KMS-11 (cell line): Measurements from ENCODE around the gene FLRT2.

ENCODE experiments used
- H2AFZ ChIP-seq: fragments of 200-600 bp; sonication (generic); 2 replicates; pipeline ENCODE4 v1.6.1; 2016; ENCODE audit warnings: antibody characterized with exemption, mixed run types, low read depth
- H3K27ac ChIP-seq: fragments of 200-600 bp; sonication (generic); 2 replicates; pipeline ENCODE4 v1.6.1; 2016; ENCODE audit warnings: mild to moderate bottlenecking, mixed run types
- H3K27me3 ChIP-seq: fragments of 200-600 bp; sonication (generic); 2 replicates; pipeline ENCODE4 v1.6.1; 2017; ENCODE audit warnings: mild to moderate bottlenecking, low read depth, mixed run types, moderate library complexity; ENCODE audit not compliant: insufficient read depth
- H3K36me3 ChIP-seq: fragments of 200-600 bp; sonication (generic); 2 replicates; pipeline ENCODE4 v1.6.1; 2017; ENCODE audit warnings: mild to moderate bottlenecking, mixed run types; ENCODE audit not compliant: insufficient read depth
- H3K4me1 ChIP-seq: fragments of 200-600 bp; sonication (generic); 2 replicates; pipeline ENCODE4 v1.6.1; 2016; ENCODE audit warnings: mild to moderate bottlenecking, low read depth, mixed run types; ENCODE audit not compliant: poor library complexity, severe bottlenecking
- H3K4me2 ChIP-seq: fragments of 200-600 bp; sonication (generic); 2 replicates; pipeline ENCODE4 v1.7.0; 2016; ENCODE audit warnings: mild to moderate bottlenecking, mixed run types
- H3K4me3 ChIP-seq: fragments of 200-600 bp; sonication (generic); IDR thresholded peaks from 2 replicates; pipeline ENCODE4 v1.6.1; 2017; ENCODE audit warnings: low read depth, low read length, mixed read lengths; ENCODE audit not compliant: insufficient read depth
- H3K79me2 ChIP-seq: fragments of 200-600 bp; sonication (generic); 2 replicates; pipeline ENCODE4 v1.6.1; 2016; ENCODE audit warnings: low read depth, mixed run types; ENCODE audit not compliant: insufficient read depth
- H3K9ac ChIP-seq: fragments of 200-600 bp; sonication (generic); 2 replicates; pipeline ENCODE4 v1.6.1; 2016; ENCODE audit warnings: mild to moderate bottlenecking, mixed run types
- H4K20me1 ChIP-seq: fragments of 200-600 bp; sonication (generic); 2 replicates; pipeline ENCODE4 v1.6.1; 2016; ENCODE audit warnings: mild to moderate bottlenecking, mixed run types; ENCODE audit not compliant: insufficient read depth
- CTCF ChIP-seq: fragments of 200-600 bp; sonication (generic); conservative IDR thresholded peaks from 2 replicates; pipeline ENCODE4 v1.6.1; 2017; ENCODE audit warnings: low read depth, mild to moderate bottlenecking, antibody characterized with exemption, low read length, moderate library complexity, mixed read lengths

The FLRT2 gene

GRCh38 chr14:85634205-85634604 is 104.3 kb downstream of the FLRT2 start:
- no peak overlapping the region for H3K4me3 ChIP-seq
- no peaks in the 10 kb centered on the region for H3K79me2 ChIP-seq
- H3K9ac ChIP-seq: no peak overlapping the region
- no peak for TF ChIP-seq CTCF
- no peaks in the 10 kb centered on the region for H4K20me1 ChIP-seq
- peak overlapping the region; percentile 37; the same call in 1 of the 2 replicates for H3K4me2 ChIP-seq
- H2AFZ ChIP-seq: peak overlapping the region; percentile 8; the same call in 1 of the 2 replicates
- H3K36me3 ChIP-seq: no peaks in the 10 kb centered on the region
- peaks cover 22% of the 10 kb centered on the region for H3K4me1 ChIP-seq
- peak overlapping the region; percentile 45; the same call in 1 of the 2 replicates for H3K27ac ChIP-seq
- H3K27me3 ChIP-seq: no peaks in the 10 kb centered on the region

- H3K4me3 ChIP-seq: no peak overlapping the region
- H3K4me2 ChIP-seq: no peak overlapping the region
- H3K9ac ChIP-seq: no peak overlapping the region
- no peaks in the 10 kb centered on the region for H4K20me1 ChIP-seq
- H3K4me1 ChIP-seq: no peaks in the 10 kb centered on the region
- H3K27ac ChIP-seq: no peak overlapping the region
- no peak overlapping the region for H2AFZ ChIP-seq
- no peaks in the 10 kb centered on the region for H3K36me3 ChIP-seq
- no peak for TF ChIP-seq CTCF
- H3K79me2 ChIP-seq: no peaks in the 10 kb centered on the region
- no peaks in the 10 kb centered on the region for H3K27me3 ChIP-seq
These were observed 114.3 kb downstream of the FLRT2 start for GRCh38 chr14:85644211-85644610.

GRCh38 chr14:85653029-85653428 is 123.1 kb downstream of the FLRT2 start:
- H3K4me2 ChIP-seq: no peak overlapping the region
- TF ChIP-seq CTCF: no peak
- no peaks in the 10 kb centered on the region for H3K36me3 ChIP-seq
- H3K27me3 ChIP-seq: no peaks in the 10 kb centered on the region
- no peak overlapping the region for H3K27ac ChIP-seq
- no peaks in the 10 kb centered on the region for H3K4me1 ChIP-seq
- H4K20me1 ChIP-seq: no peaks in the 10 kb centered on the region
- H2AFZ ChIP-seq: no peak overlapping the region
- H3K79me2 ChIP-seq: no peaks in the 10 kb centered on the region
- no peak overlapping the region for H3K4me3 ChIP-seq
- H3K9ac ChIP-seq: no peak overlapping the region

GRCh38 chr14:85660243-85660922 is 130.4 kb downstream of the FLRT2 start:
- Histone ChIP-seq H3K27ac (no peak overlapping the region), H3K4me3 (no peak overlapping the region), H3K9ac (no peak overlapping the region), H4K20me1 (no peaks in the 10 kb centered on the region), H2AFZ (no peak overlapping the region), H3K4me2 (no peak overlapping the region), H3K27me3 (no peaks in the 10 kb centered on the region), H3K79me2 (no peaks in the 10 kb centered on the region), H3K4me1 (peaks cover 9% of the 10 kb centered on the region), H3K36me3 (no peaks in the 10 kb centered on the region)
- no peak for TF ChIP-seq CTCF
